A673 (cell line): Measurements from ENCODE around the gene CTNNBL1. TPM values are rescaled to one million over a fixed set of nuclear protein-coding genes. Genes with fewer than 3 reads are reported as not detected.

Source experiments
- BruUV-seq: library from RNA; stranded (reverse); fragments of 400-500 nt; replicated peaks from 2 replicates; lab custom pipeline; 2021; lab: Mats Ljungman, UMichigan
- CTCF ChIA-PET: fragments of 300-600 bp; sonication (Branson Sonifier 250); formaldehyde crosslinking; loops from one replicate; lab custom pipeline; 2022; ENCODE audit warnings: antibody characterized with exemption; lab: Charles Lee
- POLR2A ChIA-PET: fragments of 300-600 bp; sonication (Branson Sonifier 250); formaldehyde crosslinking; loops from one replicate; lab custom pipeline; 2022; ENCODE audit warnings: antibody characterized with exemption; ENCODE audit not compliant: low non-redundant PET; lab: Charles Lee
- DNase-seq: peaks from one replicate; pipeline ENCODE4 v3.0.0-alpha.2; 2015; ENCODE audit warnings: low spot score
- H3K27ac ChIP-seq: fragments of 200-600 bp; sonication (generic); 2 replicates; pipeline ENCODE4 v1.5.1; 2016; ENCODE audit warnings: mixed run types, low read depth, mild to moderate bottlenecking, mixed read lengths, antibody characterized with exemption, low read length; ENCODE audit not compliant: poor library complexity, severe bottlenecking
- H3K27me3 ChIP-seq: fragments of 200-600 bp; sonication (generic); replicated peaks from 2 replicates; pipeline ENCODE4 v1.6.1; 2017; ENCODE audit warnings: mixed run types, low read depth, mild to moderate bottlenecking, mixed read lengths, antibody characterized with exemption, low read length; ENCODE audit not compliant: insufficient read depth, poor library complexity
- H3K36me3 ChIP-seq: fragments of 200-600 bp; sonication (generic); 2 replicates; pipeline ENCODE4 v1.6.1; 2016; ENCODE audit warnings: mixed run types, mild to moderate bottlenecking, mixed read lengths, antibody characterized with exemption, low read length; ENCODE audit not compliant: insufficient read depth, poor library complexity, severe bottlenecking
- H3K4me1 ChIP-seq: fragments of 200-600 bp; sonication (generic); 2 replicates; pipeline ENCODE4 v1.6.1; 2017; ENCODE audit warnings: mixed run types, mild to moderate bottlenecking, mixed read lengths, antibody characterized with exemption, low read length; ENCODE audit not compliant: insufficient read depth, poor library complexity, severe bottlenecking
- H3K4me3 ChIP-seq: fragments of 200-600 bp; sonication (generic); 2 replicates; pipeline ENCODE4 v1.5.1; 2016; ENCODE audit warnings: low read depth, mixed run types, mild to moderate bottlenecking, mixed read lengths, low read length; ENCODE audit not compliant: poor library complexity, severe bottlenecking
- H3K9me3 ChIP-seq: fragments of 200-600 bp; sonication (generic); 2 replicates; pipeline ENCODE4 v1.6.1; 2016; ENCODE audit warnings: mixed run types, low read depth, mild to moderate bottlenecking, mixed read lengths, antibody characterized with exemption, low read length; ENCODE audit not compliant: poor library complexity, severe bottlenecking
- CTCF ChIP-seq: fragments of 300-800, 200-600 bp; sonication (generic); conservative IDR thresholded peaks from 2 replicates; pipeline ENCODE4 v1.5.1; 2017; ENCODE audit warnings: low read depth, mild to moderate bottlenecking, antibody characterized with exemption, low read length, moderate library complexity, mixed read lengths
- EZH2 ChIP-seq: fragments of 200-600 bp; sonication (generic); IDR thresholded peaks from 2 replicates; pipeline ENCODE4 v1.6.1; 2017; ENCODE audit warnings: borderline replicate concordance, low read depth, mild to moderate bottlenecking, mixed read lengths, antibody characterized with exemption, low read length; ENCODE audit not compliant: poor library complexity, severe bottlenecking
- intact Hi-C: fragments of 100-400 bp; cut with micrococcal nuclease; formaldehyde crosslinking; loops from one replicate; pipeline ENCODE4 v1.10.0; 2022; ENCODE audit not compliant: unreplicated experiment
- total RNA-seq: library from RNA; stranded (reverse); gene quantifications from 2 replicates; pipeline ENCODE4 v1.2.3, GENCODE V29; 2021

Gene CTNNBL1
- total RNA-seq, 1 experiment from 2014 or later, result 88.5 TPM

DNA sequence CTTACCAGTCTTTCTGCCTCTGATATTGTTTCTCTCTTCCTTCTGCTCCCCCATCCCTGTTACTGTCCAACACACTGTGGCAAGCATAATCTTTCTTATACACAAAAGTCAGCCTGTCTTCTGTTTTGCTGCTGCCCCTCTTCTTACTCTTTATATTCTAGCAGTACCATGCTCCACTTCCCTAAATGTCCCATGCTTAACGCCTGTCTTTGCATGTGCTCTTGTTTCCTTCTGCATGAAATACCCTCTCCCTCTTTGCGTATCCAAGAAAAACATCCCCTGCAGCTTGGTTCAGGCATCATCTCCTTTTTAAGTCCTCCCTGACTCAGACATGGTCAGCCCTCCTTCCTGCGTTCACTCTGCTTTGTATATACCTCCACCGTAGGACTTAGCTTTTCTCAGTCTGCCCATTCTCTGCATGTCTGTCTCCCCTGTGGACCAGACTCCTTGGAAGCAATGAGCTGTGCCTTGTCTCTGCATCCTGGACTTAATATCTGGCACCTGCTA lies 103.9 kb downstream of the CTNNBL1 start:
- Histone ChIP-seq H3K4me3 (no peak overlapping the region), H3K4me1 (no peaks in the 10 kb centered on the region), H3K9me3 (no peaks in the 10 kb centered on the region), H3K27me3 (no peaks in the 10 kb centered on the region), H3K36me3 (no peaks in the 10 kb centered on the region), H3K27ac (no peak overlapping the region)
- intact Hi-C loops, result no loop called here
- TF ChIP-seq EZH2 (no peak), CTCF (no peak)
- DNase-seq, result no peak
- CTCF ChIA-PET, result no interaction called here
- POLR2A ChIA-PET, result no interaction called here
- BruUV-seq, result no TSS peak

- no peaks in the 10 kb centered on the region for H3K9me3 ChIP-seq
- H3K27ac ChIP-seq, result no peak overlapping the region
- no peaks in the 10 kb centered on the region for H3K4me1 ChIP-seq
- no TSS peak for BruUV-seq
- TF ChIP-seq EZH2, result no peak
- H3K36me3 ChIP-seq, result no peaks in the 10 kb centered on the region
- POLR2A ChIA-PET, result no interaction called here
- intact Hi-C loops, result no loop called here
- no peak overlapping the region for H3K4me3 ChIP-seq
- DNase-seq, result no peak
- H3K27me3 ChIP-seq, result no peaks in the 10 kb centered on the region
- CTCF ChIA-PET, result no interaction called here
Measured at GRCh38 chr20:37798312-37798711, 104.5 kb downstream of the CTNNBL1 start.

DNA sequence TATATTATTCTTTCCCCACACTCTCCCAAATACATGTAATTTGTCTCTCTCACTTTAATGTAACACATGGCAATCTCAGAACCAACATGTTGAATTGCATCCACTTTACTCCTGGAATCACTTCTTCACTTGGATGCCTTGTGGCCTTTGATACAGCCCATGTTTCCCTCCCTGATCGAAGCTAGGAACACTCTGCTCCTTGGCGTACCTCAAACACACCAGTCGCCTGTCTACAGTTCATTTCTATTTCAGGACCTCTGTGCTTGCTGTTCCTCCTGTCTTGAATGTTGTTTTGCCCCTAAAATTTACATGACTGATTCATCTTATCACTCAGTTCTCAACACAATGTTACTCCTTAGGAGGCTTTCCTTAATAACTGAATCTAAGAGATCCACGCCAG lies 106.8 kb downstream of the CTNNBL1 start:
- Histone ChIP-seq H3K9me3 (no peaks in the 10 kb centered on the region), H3K27me3 (no peaks in the 10 kb centered on the region), H3K36me3 (no peaks in the 10 kb centered on the region), H3K4me3 (no peak overlapping the region), H3K4me1 (no peaks in the 10 kb centered on the region), H3K27ac (no peak overlapping the region)
- intact Hi-C loops, result no loop called here
- no TSS peak for BruUV-seq
- TF ChIP-seq EZH2 (no peak), CTCF (no peak)
- ChIA-PET CTCF (no interaction called here), POLR2A (no interaction called here)
- no peak for DNase-seq

- CTCF ChIA-PET, result no interaction called here
- no peak for DNase-seq
- no peak overlapping the region for H3K27ac ChIP-seq
- no peaks in the 10 kb centered on the region for H3K4me1 ChIP-seq
- H3K36me3 ChIP-seq, result no peaks in the 10 kb centered on the region
- TF ChIP-seq CTCF (no peak), EZH2 (no peak)
- H3K4me3 ChIP-seq, result no peak overlapping the region
- POLR2A ChIA-PET, result no interaction called here
- H3K27me3 ChIP-seq, result no peaks in the 10 kb centered on the region
- intact Hi-C loops, result no loop called here
- BruUV-seq, result no TSS peak
- no peaks in the 10 kb centered on the region for H3K9me3 ChIP-seq
Measured at GRCh38 chr20:37801921-37802320, 108.1 kb downstream of the CTNNBL1 start.
